ENCODE measurements around the gene SSBP3.

Gene SSBP3

DNA sequence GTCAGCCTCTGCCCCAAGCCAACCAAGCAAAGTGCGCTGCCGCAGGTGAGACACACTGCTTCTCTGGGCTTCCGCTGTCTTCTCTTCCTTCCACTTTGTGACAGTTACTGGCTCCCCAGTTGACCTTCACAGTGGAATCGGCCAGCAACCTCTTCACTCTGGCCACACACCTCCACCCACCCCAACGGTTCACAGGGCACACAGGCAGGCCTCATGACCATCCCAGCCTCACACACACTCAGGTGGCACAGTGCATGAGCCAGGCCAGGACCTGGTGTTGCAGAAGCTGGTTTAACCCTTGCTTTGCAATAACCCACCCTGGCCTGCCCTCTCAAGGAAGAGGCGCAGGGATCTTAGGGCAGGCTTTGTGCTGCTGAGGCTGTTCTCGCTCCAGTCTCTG is 69.2 kb downstream of the SSBP3 start:
- DNase-seq (ENCODE audit: low read depth in 1 of 2, low spot score in 1 of 2) = no peak
- no peaks in the 10 kb centered on the region for H3K27me3 ChIP-seq (ENCODE audit: insufficient read depth, poor library complexity, severe bottlenecking)
- H3K27ac ChIP-seq (replicated peaks) = no peak overlapping the region
- TF ChIP-seq, protein P1, sequence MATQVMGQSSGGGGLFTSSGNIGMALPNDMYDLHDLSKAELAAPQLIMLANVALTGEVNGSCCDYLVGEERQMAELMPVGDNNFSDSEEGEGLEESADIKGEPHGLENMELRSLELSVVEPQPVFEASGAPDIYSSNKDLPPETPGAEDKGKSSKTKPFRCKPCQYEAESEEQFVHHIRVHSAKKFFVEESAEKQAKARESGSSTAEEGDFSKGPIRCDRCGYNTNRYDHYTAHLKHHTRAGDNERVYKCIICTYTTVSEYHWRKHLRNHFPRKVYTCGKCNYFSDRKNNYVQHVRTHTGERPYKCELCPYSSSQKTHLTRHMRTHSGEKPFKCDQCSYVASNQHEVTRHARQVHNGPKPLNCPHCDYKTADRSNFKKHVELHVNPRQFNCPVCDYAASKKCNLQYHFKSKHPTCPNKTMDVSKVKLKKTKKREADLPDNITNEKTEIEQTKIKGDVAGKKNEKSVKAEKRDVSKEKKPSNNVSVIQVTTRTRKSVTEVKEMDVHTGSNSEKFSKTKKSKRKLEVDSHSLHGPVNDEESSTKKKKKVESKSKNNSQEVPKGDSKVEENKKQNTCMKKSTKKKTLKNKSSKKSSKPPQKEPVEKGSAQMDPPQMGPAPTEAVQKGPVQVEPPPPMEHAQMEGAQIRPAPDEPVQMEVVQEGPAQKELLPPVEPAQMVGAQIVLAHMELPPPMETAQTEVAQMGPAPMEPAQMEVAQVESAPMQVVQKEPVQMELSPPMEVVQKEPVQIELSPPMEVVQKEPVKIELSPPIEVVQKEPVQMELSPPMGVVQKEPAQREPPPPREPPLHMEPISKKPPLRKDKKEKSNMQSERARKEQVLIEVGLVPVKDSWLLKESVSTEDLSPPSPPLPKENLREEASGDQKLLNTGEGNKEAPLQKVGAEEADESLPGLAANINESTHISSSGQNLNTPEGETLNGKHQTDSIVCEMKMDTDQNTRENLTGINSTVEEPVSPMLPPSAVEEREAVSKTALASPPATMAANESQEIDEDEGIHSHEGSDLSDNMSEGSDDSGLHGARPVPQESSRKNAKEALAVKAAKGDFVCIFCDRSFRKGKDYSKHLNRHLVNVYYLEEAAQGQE (IDR thresholded peaks at IDR 0.05; ENCODE audit: insufficient replicate concordance, low read depth) = no peak
- TF ChIP-seq GABPA (IDR thresholded peaks at IDR 0.05; ENCODE audit: low read depth) (no peak), POLR2AphosphoS5 (IDR thresholded peaks at IDR 0.05; ENCODE audit: low read depth) (no peak), SPI1 (IDR thresholded peaks at IDR 0.05; ENCODE audit: borderline replicate concordance, low read depth) (no peak)
- TF ChIP-seq, protein P2, sequence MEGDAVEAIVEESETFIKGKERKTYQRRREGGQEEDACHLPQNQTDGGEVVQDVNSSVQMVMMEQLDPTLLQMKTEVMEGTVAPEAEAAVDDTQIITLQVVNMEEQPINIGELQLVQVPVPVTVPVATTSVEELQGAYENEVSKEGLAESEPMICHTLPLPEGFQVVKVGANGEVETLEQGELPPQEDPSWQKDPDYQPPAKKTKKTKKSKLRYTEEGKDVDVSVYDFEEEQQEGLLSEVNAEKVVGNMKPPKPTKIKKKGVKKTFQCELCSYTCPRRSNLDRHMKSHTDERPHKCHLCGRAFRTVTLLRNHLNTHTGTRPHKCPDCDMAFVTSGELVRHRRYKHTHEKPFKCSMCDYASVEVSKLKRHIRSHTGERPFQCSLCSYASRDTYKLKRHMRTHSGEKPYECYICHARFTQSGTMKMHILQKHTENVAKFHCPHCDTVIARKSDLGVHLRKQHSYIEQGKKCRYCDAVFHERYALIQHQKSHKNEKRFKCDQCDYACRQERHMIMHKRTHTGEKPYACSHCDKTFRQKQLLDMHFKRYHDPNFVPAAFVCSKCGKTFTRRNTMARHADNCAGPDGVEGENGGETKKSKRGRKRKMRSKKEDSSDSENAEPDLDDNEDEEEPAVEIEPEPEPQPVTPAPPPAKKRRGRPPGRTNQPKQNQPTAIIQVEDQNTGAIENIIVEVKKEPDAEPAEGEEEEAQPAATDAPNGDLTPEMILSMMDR (IDR thresholded peaks at IDR 0.05; ENCODE audit: insufficient read depth, low read length) = no peak
- H3K4me3 ChIP-seq (replicated peaks; ENCODE audit: insufficient read depth, low read length) = no peak overlapping the region

DNA sequence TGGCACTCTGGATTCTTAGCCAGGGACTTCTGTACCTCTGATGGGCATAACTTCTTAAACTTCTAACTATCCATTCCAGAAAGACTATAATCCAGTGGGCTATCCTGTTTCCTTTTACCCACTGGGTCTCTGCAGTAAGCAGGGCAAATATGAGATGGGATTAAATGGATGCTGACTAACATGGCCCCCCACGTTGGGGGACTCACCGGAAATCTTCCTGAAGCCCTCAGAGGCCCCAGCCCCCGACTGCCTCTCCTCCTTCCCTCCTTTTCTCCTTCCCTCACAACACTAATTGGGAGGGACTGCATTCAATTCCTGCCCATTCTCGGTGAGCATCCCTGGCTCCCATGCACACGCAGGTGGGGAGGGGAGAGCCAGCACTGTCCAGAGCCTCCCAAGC is 70.1 kb downstream of the SSBP3 start:
- TF ChIP-seq SPI1 (IDR thresholded peaks at IDR 0.05; ENCODE audit: borderline replicate concordance, low read depth) (no peak), GABPA (IDR thresholded peaks at IDR 0.05; ENCODE audit: low read depth) (no peak)
- TF ChIP-seq, protein P1 (IDR thresholded peaks at IDR 0.05; ENCODE audit: insufficient replicate concordance, low read depth) = no peak
- no peaks in the 10 kb centered on the region for H3K27me3 ChIP-seq (ENCODE audit: insufficient read depth, poor library complexity, severe bottlenecking)
- no peak overlapping the region for H3K27ac ChIP-seq (replicated peaks)
- no peak for DNase-seq (ENCODE audit: low read depth in 1 of 2, low spot score in 1 of 2)
- H3K4me3 ChIP-seq (replicated peaks; ENCODE audit: insufficient read depth, low read length) = no peak overlapping the region

DNA sequence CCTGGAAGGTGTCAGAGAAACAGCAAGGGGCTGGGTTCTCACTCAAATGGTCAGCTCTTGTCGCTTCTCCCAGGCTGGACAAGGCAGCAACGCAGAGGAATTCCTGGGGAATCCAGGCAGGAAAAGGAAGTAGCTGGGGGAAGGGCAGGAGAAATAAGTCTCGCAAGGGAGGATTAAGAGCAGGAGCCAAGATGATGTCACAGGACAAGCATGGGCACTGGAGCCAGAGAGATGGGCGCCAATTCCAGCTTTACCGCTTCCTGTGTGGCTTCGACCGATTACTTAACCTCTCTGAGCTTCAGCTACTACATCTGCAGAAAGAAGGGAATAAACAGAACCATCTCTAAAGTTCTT is 70.5 kb downstream of the SSBP3 start:
- H3K27ac ChIP-seq (replicated peaks) = peak overlapping the region; percentile 49
- peak; percentile 9 to 32 for DNase-seq (ENCODE audit: low read depth in 1 of 2, low spot score in 1 of 2)
- no peak overlapping the region for H3K4me3 ChIP-seq (replicated peaks; ENCODE audit: insufficient read depth, low read length)
- TF ChIP-seq GABPA (IDR thresholded peaks at IDR 0.05; ENCODE audit: low read depth) (no peak), POLR2AphosphoS5 (IDR thresholded peaks at IDR 0.05; ENCODE audit: low read depth) (no peak), SPI1 (IDR thresholded peaks at IDR 0.05; ENCODE audit: borderline replicate concordance, low read depth) (no peak)
- TF ChIP-seq, protein P2 (IDR thresholded peaks at IDR 0.05; ENCODE audit: insufficient read depth, low read length) = no peak
- TF ChIP-seq, protein P1 (IDR thresholded peaks at IDR 0.05; ENCODE audit: insufficient replicate concordance, low read depth) = no peak
- H3K27me3 ChIP-seq (ENCODE audit: insufficient read depth, poor library complexity, severe bottlenecking) = no peaks in the 10 kb centered on the region

Data from HL-60 (cell line).